Ovary (tissue), 9 donors: Measurements from ENCODE around the gene UBR1. TPM values are rescaled to one million over a fixed set of nuclear protein-coding genes. Genes with fewer than 3 reads are reported as not detected.

Source experiments
- DNase-seq, 5 donors: peaks; one replicate each; pipeline ENCODE4 v3.0.0-alpha.2; 2019 to 2020
- H3K27ac ChIP-seq, 2 donors: fragments of 200-600 bp; one replicate each; pipeline versions ENCODE4 v1.5.1 to v1.8.0; 2019 to 2022
- H3K27me3 ChIP-seq: fragments of 200-600 bp; one replicate; pipeline ENCODE4 v1.8.0; 2022
- H3K36me3 ChIP-seq: fragments of 200-600 bp; sonication (generic); one replicate; pipeline ENCODE4 v1.5.1; 2019
- H3K4me1 ChIP-seq: one replicate; pipeline ENCODE4 v1.8.1; 2013; ENCODE audit warnings: mild to moderate bottlenecking, moderate library complexity; ENCODE audit not compliant: insufficient read depth
- H3K4me3 ChIP-seq: fragments of 200-600 bp; sonication (generic); one replicate; pipeline ENCODE4 v1.5.1; 2017
- H3K9me3 ChIP-seq, 2 donors: fragments of 200-600 bp in 1 of 2; sonication (generic) in 1 of 2; one replicate each; pipeline versions ENCODE4 v1.5.1 to v1.8.1; 2013 to 2019; ENCODE audit warnings: mild to moderate bottlenecking in 1 of 2, moderate library complexity in 1 of 2
- EP300 ChIP-seq: sonication (generic); formaldehyde crosslinking; IDR thresholded peaks from one replicate; pipeline ENCODE4 v1.6.1; 2017; ENCODE audit warnings: antibody characterized with exemption
- POLR2A ChIP-seq: fragments of 450-650 bp; IDR thresholded peaks from one replicate; pipeline ENCODE4 v1.6.1; 2017; ENCODE audit warnings: antibody characterized with exemption, mild to moderate bottlenecking, moderate library complexity
- WGBS, 3 donors: extraction: QIAGEN DNeasy Blood & Tissue Kit in 1 of 3; methylation state at CpG; one replicate each; pipeline versions ENCODE4 v1.1.5 to v1.1.7; 2013 to 2017; 5-methylcytosine and 5-hydroxymethylcytosine counted together
- intact Hi-C, 4 donors: fragments of 100-400 bp; cut with DNase I; formaldehyde crosslinking; loops; one replicate each; pipeline versions ENCODE4 v1.11.0 to v1.15.1; 2022 to 2023
- polyA plus RNA-seq, 2 donors: library from polyadenylated mRNA; stranded (reverse); fragments of 200-250 nt in 1 of 2; fragments of 350-450 nt in 1 of 2; fragmentation: Illumina TruSeq in 1 of 2; extraction: RNeasy Lipid Tissue Mini Kit (QIAGEN cat#74804) in 1 of 2; gene quantifications; one replicate each; pipeline ENCODE4 v1.2.3, GENCODE V29; 2013 to 2014
- total RNA-seq, 7 donors: library from RNA; depleted of rRNA in 2 of 7; stranded (reverse); fragments of >200 nt in 2 of 7; fragmentation: NEBNext Ultra II Directional in 3 of 7; extraction: Animal tissue kit (Norgen Biotek cat#: 25700) in 3 of 7; gene quantifications; one replicate each; pipeline versions ENCODE4 v1.1.0 to v1.2.4, GENCODE V29; 2016 to 2023
- TF ChIP-seq, protein P1 (sequence below), 3 donors: fragments of 450-650 bp in 2 of 3; fragments of 200-600 bp in 1 of 3; IDR thresholded peaks; one replicate each; pipeline versions ENCODE4 v1.5.1 to v1.8.0; 2016 to 2022; ENCODE audit warnings: antibody characterized with exemption in 3 of 3, mild to moderate bottlenecking in 1 of 3
- donor health status: DM: no; HTN: no; CAD: no; lungs with moderate emphysema.
- donor health status: DM: no; HTN: no; CAD: no.
- donor health status: Bipolar disorder and iron deficiency.
- donor health status: DM: yes; HTN: yes; CAD: no.
- donor health status: DM: no; HTN: no; CAD: no.
- donor health status: DM: yes; HTN: yes; CAD: no.

Gene UBR1
- total and polyA plus RNA-seq, 9 donors: 7.5 to 34.1 (median 26.8) TPM

DNA sequence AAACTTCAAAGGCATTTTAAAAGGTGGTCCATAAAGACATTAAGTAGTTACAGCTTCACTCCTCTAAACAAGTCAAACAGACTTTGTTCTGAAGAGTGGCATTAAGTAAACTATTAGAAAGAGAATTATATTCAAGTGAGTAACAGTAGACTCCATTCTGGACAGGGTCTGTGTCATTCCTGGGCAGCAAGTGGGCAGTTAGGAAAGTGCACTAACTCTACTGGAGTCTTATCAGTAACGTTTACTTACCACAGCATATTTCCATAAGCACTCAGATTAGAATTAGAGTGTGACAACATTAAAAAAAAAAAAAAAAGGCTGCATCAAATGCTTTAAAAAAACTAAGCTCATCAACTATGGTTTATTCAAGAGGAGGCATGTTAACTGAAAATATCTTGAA is 10.6 kb downstream of the UBR1 start:
- intact Hi-C loops: no loop called here
- WGBS, 3 donors: 47 to 59% (median 56%) methylated on average over 1 of the region's 1 CpG
- H3K9me3 ChIP-seq: no peaks in the 10 kb centered on the region
- TF ChIP-seq EP300 (no peak), POLR2A (no peak)
- TF ChIP-seq, protein P1, sequence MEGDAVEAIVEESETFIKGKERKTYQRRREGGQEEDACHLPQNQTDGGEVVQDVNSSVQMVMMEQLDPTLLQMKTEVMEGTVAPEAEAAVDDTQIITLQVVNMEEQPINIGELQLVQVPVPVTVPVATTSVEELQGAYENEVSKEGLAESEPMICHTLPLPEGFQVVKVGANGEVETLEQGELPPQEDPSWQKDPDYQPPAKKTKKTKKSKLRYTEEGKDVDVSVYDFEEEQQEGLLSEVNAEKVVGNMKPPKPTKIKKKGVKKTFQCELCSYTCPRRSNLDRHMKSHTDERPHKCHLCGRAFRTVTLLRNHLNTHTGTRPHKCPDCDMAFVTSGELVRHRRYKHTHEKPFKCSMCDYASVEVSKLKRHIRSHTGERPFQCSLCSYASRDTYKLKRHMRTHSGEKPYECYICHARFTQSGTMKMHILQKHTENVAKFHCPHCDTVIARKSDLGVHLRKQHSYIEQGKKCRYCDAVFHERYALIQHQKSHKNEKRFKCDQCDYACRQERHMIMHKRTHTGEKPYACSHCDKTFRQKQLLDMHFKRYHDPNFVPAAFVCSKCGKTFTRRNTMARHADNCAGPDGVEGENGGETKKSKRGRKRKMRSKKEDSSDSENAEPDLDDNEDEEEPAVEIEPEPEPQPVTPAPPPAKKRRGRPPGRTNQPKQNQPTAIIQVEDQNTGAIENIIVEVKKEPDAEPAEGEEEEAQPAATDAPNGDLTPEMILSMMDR (IDR thresholded peaks at IDR 0.05): no peak
- no peak for DNase-seq
- H3K27ac ChIP-seq: no peak overlapping the region
- H3K4me3 ChIP-seq: no peak overlapping the region
- H3K4me1 ChIP-seq: peaks cover 4% of the 10 kb centered on the region
- H3K27me3 ChIP-seq: no peaks in the 10 kb centered on the region
- H3K36me3 ChIP-seq: no peaks in the 10 kb centered on the region

DNA sequence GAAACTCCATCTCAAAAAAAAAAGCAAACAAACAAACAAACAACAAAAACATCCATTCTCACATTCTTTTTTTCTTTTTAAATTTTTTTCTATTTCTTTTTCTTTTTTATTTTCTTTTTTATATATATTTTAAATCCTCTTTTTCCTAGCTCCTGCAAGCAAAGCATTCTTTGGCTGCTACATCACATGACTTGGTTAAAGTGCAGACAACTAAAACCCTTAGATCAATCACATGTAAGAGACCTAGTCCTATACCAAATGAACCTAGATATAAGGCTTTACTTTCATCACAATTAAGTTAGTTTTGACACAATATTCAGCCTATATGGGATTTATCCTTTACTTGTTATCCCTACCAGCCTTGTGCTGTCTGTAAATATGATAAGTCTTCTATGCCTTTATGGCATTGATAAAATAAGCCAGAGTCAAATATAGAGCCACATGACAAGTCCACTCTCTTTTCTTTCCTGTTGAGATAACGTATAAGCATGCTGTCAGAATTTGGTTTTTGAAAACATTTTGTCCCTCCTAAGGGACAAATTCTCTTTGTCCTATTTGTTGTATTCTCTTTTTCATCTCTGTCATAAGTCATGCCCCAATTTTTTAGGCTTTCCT is 11.3 kb downstream of the UBR1 start:
- DNase-seq: no peak
- Histone ChIP-seq H3K9me3 (no peaks in the 10 kb centered on the region), H3K4me1 (peaks cover 4% of the 10 kb centered on the region), H3K27ac (no peak overlapping the region), H3K4me3 (no peak overlapping the region), H3K36me3 (no peaks in the 10 kb centered on the region), H3K27me3 (no peaks in the 10 kb centered on the region)
- intact Hi-C loops: no loop called here
- 90 to 100% (median 96%) methylated on average over 1 of the region's 1 CpG for WGBS, 3 donors
- TF ChIP-seq POLR2A (no peak), EP300 (no peak)
- TF ChIP-seq, protein P1 (IDR thresholded peaks at IDR 0.05): no peak

DNA sequence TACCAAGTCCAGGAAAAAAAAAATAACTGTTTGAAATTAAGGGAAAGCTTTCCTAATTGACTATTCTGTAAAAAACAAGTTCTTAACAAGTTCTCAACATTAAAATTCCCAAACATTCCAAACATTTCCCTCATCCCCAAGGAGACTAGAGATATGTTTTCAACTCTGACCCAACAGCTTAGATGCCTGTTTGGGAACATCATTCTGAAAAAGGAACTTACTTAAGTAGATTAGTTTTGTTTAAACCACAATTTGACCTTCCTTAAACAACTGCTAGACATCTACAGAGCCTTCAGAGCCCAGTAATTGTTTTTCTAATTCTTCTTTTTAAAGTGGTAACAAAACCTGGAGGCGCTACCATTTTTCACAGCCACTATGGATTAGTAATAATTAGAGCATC is 12.8 kb downstream of the UBR1 start:
- H3K27ac ChIP-seq: no peak overlapping the region

DNA sequence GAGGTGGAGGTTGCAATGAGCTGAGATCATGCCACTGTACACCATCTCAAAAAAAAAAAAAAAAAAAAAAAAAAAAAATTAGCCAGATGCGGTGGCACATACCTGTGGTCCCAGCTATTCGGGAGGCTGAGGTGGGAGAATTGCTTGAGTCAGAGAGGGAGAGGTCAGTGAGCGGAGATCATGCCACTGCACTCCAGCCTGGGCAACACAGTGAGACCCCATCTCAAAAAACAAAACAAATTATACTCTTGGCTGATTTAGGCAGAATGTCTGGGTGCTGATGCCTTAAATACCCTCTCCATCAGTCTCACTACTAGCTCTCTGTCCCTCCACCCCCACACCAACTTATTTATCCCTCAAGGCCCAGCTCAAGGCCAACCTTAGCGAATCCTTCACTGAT is 14.0 kb downstream of the UBR1 start:
- no peaks in the 10 kb centered on the region for H3K27me3 ChIP-seq
- peaks cover 4% of the 10 kb centered on the region for H3K4me1 ChIP-seq
- H3K27ac ChIP-seq: no peak overlapping the region
- 87 to 91% (median 89%) methylated on average over 4 of the region's 4 CpGs for WGBS, 3 donors
- H3K36me3 ChIP-seq: no peaks in the 10 kb centered on the region
- H3K9me3 ChIP-seq: no peaks in the 10 kb centered on the region
- no peak for DNase-seq
- TF ChIP-seq, protein P1 (IDR thresholded peaks at IDR 0.05): no peak
- TF ChIP-seq POLR2A (no peak), EP300 (no peak)
- no peak overlapping the region for H3K4me3 ChIP-seq
- intact Hi-C loops: no loop called here

More for the DNA sequence above, 12.8 kb downstream of the UBR1 start:
- H3K9me3 ChIP-seq: no peaks in the 10 kb centered on the region
- peaks cover 4% of the 10 kb centered on the region for H3K4me1 ChIP-seq
- intact Hi-C loops: no loop called here
- no peak overlapping the region for H3K4me3 ChIP-seq
- no peaks in the 10 kb centered on the region for H3K27me3 ChIP-seq
- WGBS, 3 donors: 8 to 33% (median 9%) methylated on average over 1 of the region's 1 CpG
- H3K36me3 ChIP-seq: no peaks in the 10 kb centered on the region
- TF ChIP-seq POLR2A: no peak
- TF ChIP-seq EP300: no peak
- TF ChIP-seq, protein P1 (IDR thresholded peaks at IDR 0.05): no peak
- DNase-seq: no peak
